DND-41 (cell line): Measurements from ENCODE around the gene PDZRN4.

Experiments
- ATAC-seq: fragments of 200-7000 bp; cut with Tn5 transposase; 3 replicates; pipeline ENCODE4 v1.9.1; 2021; ENCODE audit warnings: low read depth; ENCODE audit not compliant: insufficient read depth
- DNase-seq: peaks from one replicate; pipeline ENCODE4 v3.0.0-alpha.2; 2020
- H2AFZ ChIP-seq: 2 replicates; pipeline ENCODE4 v1.6.0; 2012; ENCODE audit warnings: low read depth, low read length
- H3K27ac ChIP-seq: 2 replicates; pipeline ENCODE4 v1.5.1; 2012; ENCODE audit warnings: low read length, inconsistent platforms
- H3K27me3 ChIP-seq: fragments of 200-600 bp; sonication (generic); 2 replicates; pipeline ENCODE4 v1.6.0; 2012; ENCODE audit warnings: low read length, mild to moderate bottlenecking, inconsistent platforms; ENCODE audit not compliant: insufficient read depth, poor library complexity
- H3K36me3 ChIP-seq: 2 replicates; pipeline ENCODE4 v1.5.1; 2012; ENCODE audit warnings: low read length, inconsistent platforms; ENCODE audit not compliant: insufficient read depth
- H3K4me1 ChIP-seq: 2 replicates; pipeline ENCODE4 v1.5.1; 2012; ENCODE audit warnings: mild to moderate bottlenecking, low read length; ENCODE audit not compliant: insufficient read depth
- H3K4me2 ChIP-seq: 2 replicates; pipeline ENCODE4 v1.6.0; 2012; ENCODE audit warnings: mild to moderate bottlenecking, moderate library complexity, low read length, inconsistent platforms; ENCODE audit not compliant: insufficient read depth
- H3K4me3 ChIP-seq, 2 experiments: fragments of 200-600 bp in 1 of 2; shearing (Covaris generic) in 1 of 2; 2 replicates each; pipeline ENCODE4 v1.5.1; 2012 to 2016; ENCODE audit warnings: inconsistent platforms in 2 of 2, low read length in 2 of 2, mild to moderate bottlenecking in 2 of 2, low read depth in 1 of 2, moderate library complexity in 1 of 2
- H3K79me2 ChIP-seq: 2 replicates; pipeline ENCODE4 v1.6.0; 2012; ENCODE audit warnings: low read length, inconsistent platforms; ENCODE audit not compliant: insufficient read depth
- H3K9ac ChIP-seq: 2 replicates; pipeline ENCODE4 v1.6.0; 2012; ENCODE audit warnings: low read depth, mild to moderate bottlenecking, inconsistent platforms, low read length, moderate library complexity
- H3K9me3 ChIP-seq: 2 replicates; pipeline ENCODE4 v1.5.1; 2012; ENCODE audit warnings: low read length, moderate library complexity, mild to moderate bottlenecking, inconsistent platforms; ENCODE audit not compliant: insufficient read depth, severe bottlenecking
- H4K20me1 ChIP-seq: 2 replicates; pipeline ENCODE4 v1.6.0; 2012; ENCODE audit warnings: low read length; ENCODE audit not compliant: insufficient read depth
- CTCF ChIP-seq: IDR thresholded peaks from 2 replicates; pipeline ENCODE4 v1.5.1; 2012; ENCODE audit warnings: borderline replicate concordance, low read length, moderate library complexity, mild to moderate bottlenecking; ENCODE audit not compliant: poor library complexity, severe bottlenecking; ENCODE audit errors: extremely low read depth
- EZH2 ChIP-seq: IDR thresholded peaks from 3 replicates; pipeline ENCODE4 v1.6.1; 2012; ENCODE audit warnings: borderline replicate concordance, low read depth, mild to moderate bottlenecking, moderate library complexity, low read length, inconsistent platforms; ENCODE audit not compliant: severe bottlenecking

PDZRN4 gene

DNA sequence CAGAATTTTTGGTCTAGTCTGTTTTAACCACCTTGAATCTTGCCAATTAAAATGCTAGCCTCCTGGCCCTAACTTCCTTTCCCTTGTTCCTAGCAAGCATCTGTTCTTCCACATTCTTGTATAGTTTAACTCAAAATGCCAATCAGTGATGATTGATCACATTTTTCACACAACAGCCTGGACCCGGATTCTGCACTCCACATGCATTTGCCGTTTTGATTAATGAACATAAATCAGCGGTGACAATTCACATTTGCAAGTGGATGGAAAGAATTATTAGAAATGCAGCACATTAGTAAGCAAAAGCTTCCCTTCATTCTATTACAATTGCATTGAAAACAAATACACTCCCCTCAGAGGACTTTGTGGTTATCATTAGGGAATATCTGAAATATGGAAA lies 83.4 kb downstream of the PDZRN4 start:
- ATAC-seq: no peak
- Histone ChIP-seq H3K9me3 (no peaks in the 10 kb centered on the region), H3K27me3 (no peaks in the 10 kb centered on the region), H3K27ac (no peak overlapping the region), H3K4me2 (no peak overlapping the region), H3K36me3 (no peaks in the 10 kb centered on the region), H3K4me3 (no peak overlapping the region), H3K4me1 (no peaks in the 10 kb centered on the region), H3K79me2 (no peaks in the 10 kb centered on the region), H2AFZ (no peak overlapping the region), H3K9ac (no peak overlapping the region), H4K20me1 (no peaks in the 10 kb centered on the region)
- DNase-seq: no peak
- no peak for TF ChIP-seq CTCF
- TF ChIP-seq EZH2: no peak

DNA sequence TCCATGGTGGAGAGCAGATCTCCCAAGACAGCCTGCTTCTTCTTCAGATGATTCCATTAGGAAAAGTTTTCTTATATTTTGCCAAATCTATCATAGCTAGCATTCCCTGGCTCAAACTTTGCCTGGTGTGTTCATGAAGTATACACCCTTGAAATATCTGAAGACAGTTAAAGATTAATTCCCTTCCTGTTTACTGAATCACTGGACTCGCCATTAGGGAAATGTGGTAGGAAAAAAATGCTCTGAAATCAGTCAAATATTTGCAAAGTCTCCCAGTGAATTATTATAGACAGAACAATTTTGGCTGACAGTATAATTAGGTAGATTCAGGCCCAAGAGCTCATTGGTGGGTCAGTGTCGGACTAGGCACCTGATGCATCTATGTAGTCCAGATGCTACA lies 86.5 kb downstream of the PDZRN4 start:
- Histone ChIP-seq H3K27ac (no peak overlapping the region), H3K9me3 (no peaks in the 10 kb centered on the region), H3K79me2 (no peaks in the 10 kb centered on the region), H3K9ac (no peak overlapping the region), H2AFZ (no peak overlapping the region), H3K36me3 (no peaks in the 10 kb centered on the region), H3K4me2 (no peak overlapping the region), H3K4me1 (no peaks in the 10 kb centered on the region), H4K20me1 (no peaks in the 10 kb centered on the region), H3K27me3 (no peaks in the 10 kb centered on the region), H3K4me3 (no peak overlapping the region)
- TF ChIP-seq CTCF: no peak
- ATAC-seq (no peak), DNase-seq (no peak)

GRCh38 chr12:41277100-41277945 lies 89.2 kb downstream of the PDZRN4 start:
- H3K4me2 ChIP-seq: no peak overlapping the region
- no peaks in the 10 kb centered on the region for H3K4me1 ChIP-seq
- no peak for ATAC-seq
- no peak overlapping the region for H2AFZ ChIP-seq
- H3K27ac ChIP-seq: no peak overlapping the region
- H4K20me1 ChIP-seq: no peaks in the 10 kb centered on the region
- no peaks in the 10 kb centered on the region for H3K36me3 ChIP-seq
- H3K79me2 ChIP-seq: no peaks in the 10 kb centered on the region
- TF ChIP-seq EZH2: no peak
- peak; percentile 66 for TF ChIP-seq CTCF
- peak; percentile 16 for DNase-seq
- no peak overlapping the region for H3K9ac ChIP-seq
- no peak overlapping the region for H3K4me3 ChIP-seq
- H3K27me3 ChIP-seq: no peaks in the 10 kb centered on the region
- H3K9me3 ChIP-seq: no peaks in the 10 kb centered on the region
